Measurements from ENCODE around the gene PPHLN1.

- TF ChIP-seq CTCF (conservative IDR thresholded peaks at IDR 0.05 in 1 of 2, IDR thresholded peaks at IDR 0.05 in 1 of 2; ENCODE audit: low read depth in 1 of 2, low read length in 2 of 2), result no peak
- no peak for TF ChIP-seq EZH2 (IDR thresholded peaks at IDR 0.05; ENCODE audit: low read length, missing control alignments)
Measured at GRCh38 chr12:42281278-42281677, 44.7 kb upstream of the PPHLN1 start.

Measured in fibroblast of lung (primary cell).